NCI-H1105 (cell line): ENCODE measurements around the gene PSTPIP1.

Source experiments
- DNase-seq: peaks from one replicate; lab custom pipeline; 2025; lab: John Stamatoyannopoulos, UW

The PSTPIP1 gene

GRCh38 chr15:76998663-76999285 lies 3.8 kb downstream of the PSTPIP1 start:
- no peak for DNase-seq

- DNase-seq, result no peak
Measured at GRCh38 chr15:76999996-77000395, 5.1 kb downstream of the PSTPIP1 start.

GRCh38 chr15:77001351-77001750 lies 6.4 kb downstream of the PSTPIP1 start:
- no peak for DNase-seq

- DNase-seq, result no peak
Measured at GRCh38 chr15:77001966-77002365, 7.0 kb downstream of the PSTPIP1 start.

GRCh38 chr15:77002436-77002835 lies 7.5 kb downstream of the PSTPIP1 start:
- DNase-seq, result no peak

GRCh38 chr15:77002954-77003912 lies 8.3 kb downstream of the PSTPIP1 start:
- no peak for DNase-seq

- no peak for DNase-seq
Measured at GRCh38 chr15:77004189-77004588, 9.3 kb downstream of the PSTPIP1 start.

- DNase-seq, result no peak
Measured at GRCh38 chr15:77009176-77009575, 14.2 kb downstream of the PSTPIP1 start.

GRCh38 chr15:77009646-77010311 lies 14.9 kb downstream of the PSTPIP1 start:
- DNase-seq, result no peak

- no peak for DNase-seq
Measured at GRCh38 chr15:77010312-77010686, 15.4 kb downstream of the PSTPIP1 start.

GRCh38 chr15:77010857-77011256 lies 15.9 kb downstream of the PSTPIP1 start:
- DNase-seq, result no peak

GRCh38 chr15:77012117-77012712 lies 17.3 kb downstream of the PSTPIP1 start:
- no peak for DNase-seq

- no peak for DNase-seq
Measured at GRCh38 chr15:77012868-77013267, 17.9 kb downstream of the PSTPIP1 start.

- no peak for DNase-seq
Measured at GRCh38 chr15:77013776-77014131, 18.8 kb downstream of the PSTPIP1 start.

GRCh38 chr15:77014132-77015081 lies 19.5 kb downstream of the PSTPIP1 start:
- no peak for DNase-seq

- DNase-seq, result no peak
Measured at GRCh38 chr15:77015646-77016320, 20.9 kb downstream of the PSTPIP1 start.

- no peak for DNase-seq
Measured at GRCh38 chr15:77016321-77016695, 21.4 kb downstream of the PSTPIP1 start.

- DNase-seq, result no peak
Measured at GRCh38 chr15:77017091-77017660, 22.2 kb downstream of the PSTPIP1 start.

- no peak for DNase-seq
Measured at GRCh38 chr15:77017761-77018720, 23.1 kb downstream of the PSTPIP1 start.
